ENCODE measurements around the gene MASP2.

- TF ChIP-seq CTCF (IDR thresholded peaks at IDR 0.05) = no peak
- TF ChIP-seq EZH2 (IDR thresholded peaks at IDR 0.05; ENCODE audit: borderline replicate concordance, insufficient read depth, low read depth, low read length, poor library complexity, severe bottlenecking) = no peak
These were observed 22.2 kb downstream of the MASP2 start for GRCh38 chr1:11024874-11025203.
